ENCODE data around the gene HECTD1.
"Not testable (repeated sequence)": the region's sequence is repeated elsewhere in the genome, so short reads cannot be mapped to it uniquely, and the experiment has no call there.

HECTD1 gene

DNA sequence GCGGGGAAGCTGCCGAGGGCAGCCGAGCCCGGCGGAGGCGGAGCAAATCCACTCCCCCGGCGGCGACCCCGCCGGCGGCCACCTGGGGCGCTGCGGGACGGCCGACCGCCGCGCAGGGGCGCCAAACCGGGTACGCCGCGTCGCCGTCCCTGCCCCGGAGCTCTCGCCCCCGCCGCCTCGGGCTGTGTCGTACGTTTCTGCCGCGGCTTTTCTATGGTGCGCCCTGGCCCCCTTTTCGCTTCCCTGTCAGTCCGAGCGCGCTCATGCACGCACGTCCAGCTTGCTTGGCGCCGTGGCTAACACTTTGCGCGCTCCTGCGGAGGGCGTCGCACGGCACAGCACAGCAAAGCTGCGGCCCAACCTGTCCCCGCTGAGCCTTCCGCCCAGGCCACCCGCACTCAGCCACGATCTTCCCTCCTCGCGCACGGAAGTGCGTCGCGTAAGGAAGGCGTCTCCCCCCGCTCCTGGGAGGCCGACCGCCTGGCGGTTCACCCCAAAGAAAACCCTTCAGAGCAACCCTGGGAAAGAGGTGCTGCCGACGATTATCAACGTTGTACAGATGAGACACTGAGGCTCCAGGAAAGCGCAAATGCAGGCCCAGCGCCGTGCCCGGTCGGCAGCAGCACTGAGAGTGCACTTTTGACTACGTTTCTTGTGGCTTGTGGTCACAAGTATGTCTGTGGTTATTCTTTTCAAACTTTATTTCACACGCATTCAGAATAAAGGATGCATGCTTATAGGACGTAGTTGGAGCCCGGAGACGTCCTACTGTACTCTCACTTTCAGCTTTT lies at the start of gene HECTD1:
Gene HECTD1 (minus strand): TSS at position 39 of the 791 bp plus-strand sequence. CDS start 1,857 bp downstream, outside the sequence.
- DNase-seq (ENCODE audit: low spot score) (peak; percentile 95), FAIRE-seq (peak; percentile 83)

DNA sequence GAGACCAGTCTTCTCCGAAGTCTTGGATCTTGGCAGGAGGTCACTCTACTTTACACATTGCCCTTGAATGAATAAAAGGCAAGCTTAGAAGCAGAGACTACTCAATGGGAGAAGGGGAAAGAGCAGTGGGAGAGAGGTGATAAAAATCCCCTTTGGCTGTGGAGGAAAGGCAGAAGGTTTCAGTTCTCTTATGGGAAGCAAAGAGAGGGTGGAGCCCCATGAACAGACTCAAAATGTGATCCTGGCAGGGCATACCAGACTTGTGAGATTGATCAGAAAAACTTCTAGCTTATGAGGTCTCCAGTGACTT lies 49.6 kb upstream of the HECTD1 start:
- no peak for FAIRE-seq
- DNase-seq (ENCODE audit: low spot score) = no peak

DNA sequence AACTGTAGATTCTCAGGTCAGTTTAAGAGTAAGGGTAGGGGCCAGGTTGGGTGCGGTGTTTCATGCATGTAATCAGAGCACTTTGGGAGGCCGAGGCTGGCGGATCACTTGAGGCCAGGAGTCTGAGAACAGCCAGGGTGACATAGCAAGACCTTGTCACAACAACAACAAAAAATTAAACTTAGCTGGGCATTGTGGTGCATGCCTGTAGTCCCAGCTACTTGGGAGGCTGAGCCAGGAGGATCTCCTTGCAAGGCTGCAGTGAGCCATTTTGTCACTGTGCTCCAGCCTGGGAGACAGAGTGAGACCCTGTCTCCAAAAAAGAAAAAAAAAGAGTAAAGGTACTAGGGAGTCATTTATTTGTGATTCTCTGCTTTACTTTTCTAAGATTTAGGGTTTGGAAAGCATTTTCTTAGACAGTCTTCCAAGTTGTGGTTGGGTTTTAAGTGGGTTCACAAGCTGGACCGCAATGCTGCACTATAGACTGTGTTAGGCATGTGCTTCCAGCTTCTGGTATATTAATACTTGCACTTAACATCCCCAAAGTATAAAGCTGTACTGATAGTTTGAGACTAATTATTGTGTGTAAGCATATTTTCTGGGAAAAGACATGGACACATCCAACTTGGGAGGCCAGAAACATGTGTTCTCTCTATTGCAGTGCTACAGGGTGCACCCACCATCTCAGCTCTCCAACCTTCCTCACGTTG lies 49.1 kb upstream of the HECTD1 start:
- DNase-seq (ENCODE audit: low spot score) (no peak), FAIRE-seq (no peak)

GRCh38 chr14:31255918-31256317 lies 48.3 kb upstream of the HECTD1 start:
- not testable (repeated sequence) for FAIRE-seq; DNase-seq (ENCODE audit: low spot score)

DNA sequence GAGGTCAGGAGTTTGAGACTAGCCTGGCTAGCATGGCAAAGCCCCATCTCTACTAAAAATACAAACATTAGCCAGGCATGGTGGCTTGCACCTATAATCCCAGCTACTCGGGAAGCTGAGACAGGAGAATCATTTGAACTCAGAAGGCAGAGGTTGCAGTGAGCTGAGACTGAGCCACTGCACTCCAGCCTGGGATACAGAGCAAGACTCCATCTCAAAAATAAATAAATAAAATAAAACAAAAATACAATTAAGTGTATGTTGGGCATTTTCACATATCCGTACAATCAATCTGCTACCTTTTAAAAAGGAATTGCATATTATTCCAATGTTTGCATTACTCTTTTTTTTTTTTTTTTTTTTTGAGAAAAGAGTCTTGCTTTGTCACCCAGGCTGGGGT lies 47.7 kb upstream of the HECTD1 start:
- no peak for FAIRE-seq
- no peak for DNase-seq (ENCODE audit: low spot score)

GRCh38 chr14:31253746-31254471 lies 46.3 kb upstream of the HECTD1 start:
- DNase-seq (ENCODE audit: low spot score) (no peak), FAIRE-seq (no peak)

- no peak for DNase-seq (ENCODE audit: low spot score)
Observed at GRCh38 chr14:31252865-31253264, 45.3 kb upstream of the HECTD1 start.

GRCh38 chr14:31251028-31251958 lies 43.7 kb upstream of the HECTD1 start:
- no peak for DNase-seq (ENCODE audit: low spot score)
- FAIRE-seq = no peak

More at GRCh38 chr14:31252865-31253264, 45.3 kb upstream of the HECTD1 start:
- FAIRE-seq = no peak

DNA sequence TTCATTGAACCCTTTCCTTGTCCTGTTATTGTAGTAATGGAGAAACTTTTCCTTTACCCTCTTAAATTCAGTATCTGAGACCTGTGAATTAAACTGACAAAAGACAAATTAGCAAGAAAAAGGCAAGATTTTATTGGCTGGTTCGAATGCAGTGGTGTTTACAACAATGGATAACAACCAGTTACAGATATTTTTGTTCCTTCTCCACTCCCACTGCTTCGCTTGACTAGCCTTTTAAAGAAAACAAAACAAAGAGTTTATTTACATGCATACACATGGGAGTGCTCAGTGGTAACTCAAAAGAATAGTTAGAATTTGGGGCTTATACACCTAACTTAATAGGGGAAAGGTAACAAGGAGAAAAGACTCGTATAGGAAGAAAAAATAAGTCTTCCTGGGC lies 37.0 kb upstream of the HECTD1 start:
- no peak for DNase-seq (ENCODE audit: low spot score)
- no peak for FAIRE-seq

DNA sequence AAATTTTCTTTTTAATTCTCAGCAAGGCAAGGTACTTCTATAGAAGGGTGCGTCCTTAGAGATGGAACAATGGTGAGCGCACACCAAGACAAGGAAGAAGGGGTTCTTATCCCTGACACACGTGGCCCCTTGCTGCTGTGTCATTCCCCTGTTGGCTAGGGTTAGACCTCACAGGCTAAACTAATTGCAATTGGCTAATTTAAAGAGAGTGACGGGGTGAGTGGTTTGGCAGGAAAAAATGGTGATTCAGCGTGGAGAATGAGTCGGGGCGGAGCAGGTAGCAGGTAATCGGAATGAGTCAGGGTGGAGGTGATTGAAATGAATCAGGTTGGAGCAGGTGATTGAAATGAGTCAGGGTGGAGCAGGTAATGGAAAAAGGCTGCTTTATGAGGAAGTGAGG lies 36.3 kb upstream of the HECTD1 start:
- FAIRE-seq = no peak

GRCh38 chr14:31242161-31242940 lies 34.8 kb upstream of the HECTD1 start:
- not testable (repeated sequence) for FAIRE-seq; DNase-seq (ENCODE audit: low spot score)

More for the DNA sequence above, 36.3 kb upstream of the HECTD1 start:
- no peak for DNase-seq (ENCODE audit: low spot score)

- FAIRE-seq (no peak), DNase-seq (ENCODE audit: low spot score) (no peak)
Observed at GRCh38 chr14:31241450-31242114, 34.0 kb upstream of the HECTD1 start.

DNA sequence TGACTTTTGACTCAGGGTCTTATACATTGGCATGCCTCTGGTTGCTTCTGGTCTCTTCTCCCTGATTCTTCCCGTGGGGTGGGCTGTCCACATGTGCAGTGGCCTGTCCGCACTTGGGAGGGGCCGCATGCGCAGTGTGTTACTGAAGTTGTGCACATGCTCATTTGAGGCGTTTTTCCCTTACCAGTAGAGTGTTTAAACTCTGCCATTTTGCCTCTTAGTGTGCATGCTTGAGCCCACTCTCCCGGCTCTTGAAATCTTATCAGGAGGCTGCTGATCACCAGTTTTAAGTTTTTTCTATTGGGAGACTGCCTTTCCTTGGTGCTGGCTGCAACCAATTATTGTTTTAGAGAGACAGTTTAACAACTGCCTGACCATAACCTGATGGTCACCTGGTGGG lies 32.1 kb upstream of the HECTD1 start:
- FAIRE-seq = no peak
- no peak for DNase-seq (ENCODE audit: low spot score)

DNA sequence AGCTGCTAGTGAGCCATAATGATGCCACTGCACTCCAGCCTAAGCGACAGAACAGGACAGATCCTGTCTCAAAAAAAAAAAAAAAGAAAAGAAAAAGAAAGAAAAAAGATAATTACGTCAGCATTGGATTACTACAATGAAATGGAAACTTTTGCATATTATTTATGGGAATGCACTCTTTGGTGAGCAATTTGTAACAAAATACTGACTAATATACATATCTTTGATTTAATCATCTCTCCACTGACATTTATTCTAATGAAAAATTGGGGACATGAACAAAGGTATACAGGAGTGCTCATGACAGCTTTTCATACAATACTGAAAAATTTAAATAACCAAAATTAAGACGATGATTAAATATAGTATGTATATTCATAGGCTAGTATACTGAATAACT lies 27.9 kb upstream of the HECTD1 start:
- no peak for FAIRE-seq

GRCh38 chr14:31232081-31232480 lies 24.5 kb upstream of the HECTD1 start:
- DNase-seq (ENCODE audit: low spot score) (no peak), FAIRE-seq (no peak)

More for the DNA sequence above, 27.9 kb upstream of the HECTD1 start:
- DNase-seq (ENCODE audit: low spot score) = no peak

DNA sequence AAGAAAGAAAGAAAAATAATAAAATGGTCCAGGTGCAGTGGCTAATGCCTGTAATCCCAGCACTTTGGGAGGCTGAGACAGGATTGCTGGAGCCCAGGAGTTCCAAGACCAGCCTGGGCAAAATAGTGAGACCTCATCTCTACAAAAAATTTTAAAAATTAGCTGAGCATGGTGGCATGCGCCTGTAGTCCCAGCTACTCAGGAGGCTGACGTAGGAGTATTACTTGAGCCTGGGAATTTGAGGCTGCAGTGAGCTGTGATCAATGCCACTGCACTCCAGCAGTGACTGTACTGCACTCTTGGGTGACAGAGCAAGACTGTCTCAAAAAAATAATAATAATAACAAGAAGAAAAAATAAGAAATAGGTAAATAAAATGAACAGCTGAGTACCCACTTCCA lies 23.7 kb upstream of the HECTD1 start:
- not testable (repeated sequence) for FAIRE-seq

GRCh38 chr14:31230573-31230958 lies 23.0 kb upstream of the HECTD1 start:
- FAIRE-seq = no peak
- no peak for DNase-seq (ENCODE audit: low spot score)

More for the DNA sequence above, 23.7 kb upstream of the HECTD1 start:
- DNase-seq (ENCODE audit: low spot score) = not testable (repeated sequence)

GRCh38 chr14:31229638-31230572 lies 22.3 kb upstream of the HECTD1 start:
- no peak for FAIRE-seq
- DNase-seq (ENCODE audit: low spot score) = peak; percentile 80
